Left ventricle myocardium inferior (tissue), 1 donor: ENCODE data around the gene HVCN1. TPM values are rescaled to one million over a fixed set of nuclear protein-coding genes. Genes with fewer than 3 reads are reported as not detected.

ENCODE experiments used
- DNase-seq: peaks from one replicate; pipeline ENCODE4 v3.0.0-alpha.2; 2020
- H3K27ac ChIP-seq: fragments of 200-600 bp; replicated peaks from 2 replicates; pipeline ENCODE4 v1.8.0; 2021
- H3K27me3 ChIP-seq: fragments of 200-600 bp; 2 replicates; pipeline ENCODE4 v1.8.0; 2021; ENCODE audit warnings: low read depth
- H3K36me3 ChIP-seq: fragments of 200-600 bp; 2 replicates; pipeline ENCODE4 v1.8.0; 2021
- H3K4me1 ChIP-seq: fragments of 200-600 bp; 2 replicates; pipeline ENCODE4 v1.8.0; 2021
- H3K4me3 ChIP-seq: fragments of 200-600 bp; 2 replicates; pipeline ENCODE4 v1.8.0; 2021; ENCODE audit warnings: mild to moderate bottlenecking, moderate library complexity
- H3K9me3 ChIP-seq: fragments of 200-600 bp; replicated peaks from 2 replicates; pipeline ENCODE4 v1.8.0; 2021
- intact Hi-C: fragments of 100-400 bp; cut with micrococcal nuclease; formaldehyde crosslinking; loops from one replicate; pipeline ENCODE4 v1.11.0; 2022
- total RNA-seq: library from RNA; stranded (reverse); fragmentation: NEBNext Ultra II Directional; extraction: Animal tissue kit (Norgen Biotek cat#: 25700); gene quantifications from one replicate; pipeline ENCODE4 v1.2.1, GENCODE V29; 2021
- TF ChIP-seq, protein P1 (sequence below): fragments of 200-600 bp; IDR thresholded peaks from 2 replicates; pipeline ENCODE4 v1.8.0; 2021; ENCODE audit warnings: antibody characterized with exemption, mild to moderate bottlenecking, borderline replicate concordance
- donor health status: DM: no; HTN: yes; CAD: no; lungs with severe emphysema.

HVCN1 gene
- total RNA-seq, 1 donor from 2014 or later, result 11.5 TPM

DNA sequence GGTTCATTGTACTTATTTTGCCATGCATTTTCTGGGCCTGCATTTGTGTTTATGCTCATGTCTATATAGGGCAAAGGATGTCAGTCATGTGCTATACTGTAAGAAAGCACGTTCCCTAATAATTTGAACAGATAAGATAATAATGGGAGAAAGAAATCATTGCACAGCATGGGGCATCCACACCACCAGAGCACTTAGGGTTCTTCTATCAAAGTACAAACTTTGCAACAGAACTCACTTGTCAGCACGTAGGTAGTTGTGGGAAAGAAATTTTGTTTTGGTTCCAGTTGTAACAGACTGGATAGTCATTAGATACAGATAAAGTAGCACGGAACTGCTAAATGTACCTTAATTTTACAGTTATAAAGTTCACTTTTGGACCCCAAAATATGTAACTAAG is 43.7 kb upstream of the HVCN1 start:
- H3K4me1 ChIP-seq, result peaks cover 73% of the 10 kb centered on the region
- H3K27ac ChIP-seq, result peak overlapping the region; percentile 56
- H3K36me3 ChIP-seq, result peaks cover 51% of the 10 kb centered on the region
- H3K9me3 ChIP-seq, result no peaks in the 10 kb centered on the region
- no peak overlapping the region for H3K4me3 ChIP-seq
- TF ChIP-seq, protein P1, sequence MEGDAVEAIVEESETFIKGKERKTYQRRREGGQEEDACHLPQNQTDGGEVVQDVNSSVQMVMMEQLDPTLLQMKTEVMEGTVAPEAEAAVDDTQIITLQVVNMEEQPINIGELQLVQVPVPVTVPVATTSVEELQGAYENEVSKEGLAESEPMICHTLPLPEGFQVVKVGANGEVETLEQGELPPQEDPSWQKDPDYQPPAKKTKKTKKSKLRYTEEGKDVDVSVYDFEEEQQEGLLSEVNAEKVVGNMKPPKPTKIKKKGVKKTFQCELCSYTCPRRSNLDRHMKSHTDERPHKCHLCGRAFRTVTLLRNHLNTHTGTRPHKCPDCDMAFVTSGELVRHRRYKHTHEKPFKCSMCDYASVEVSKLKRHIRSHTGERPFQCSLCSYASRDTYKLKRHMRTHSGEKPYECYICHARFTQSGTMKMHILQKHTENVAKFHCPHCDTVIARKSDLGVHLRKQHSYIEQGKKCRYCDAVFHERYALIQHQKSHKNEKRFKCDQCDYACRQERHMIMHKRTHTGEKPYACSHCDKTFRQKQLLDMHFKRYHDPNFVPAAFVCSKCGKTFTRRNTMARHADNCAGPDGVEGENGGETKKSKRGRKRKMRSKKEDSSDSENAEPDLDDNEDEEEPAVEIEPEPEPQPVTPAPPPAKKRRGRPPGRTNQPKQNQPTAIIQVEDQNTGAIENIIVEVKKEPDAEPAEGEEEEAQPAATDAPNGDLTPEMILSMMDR, result no peak
- intact Hi-C loops, result no loop called here
- no peak for DNase-seq
- no peaks in the 10 kb centered on the region for H3K27me3 ChIP-seq

DNA sequence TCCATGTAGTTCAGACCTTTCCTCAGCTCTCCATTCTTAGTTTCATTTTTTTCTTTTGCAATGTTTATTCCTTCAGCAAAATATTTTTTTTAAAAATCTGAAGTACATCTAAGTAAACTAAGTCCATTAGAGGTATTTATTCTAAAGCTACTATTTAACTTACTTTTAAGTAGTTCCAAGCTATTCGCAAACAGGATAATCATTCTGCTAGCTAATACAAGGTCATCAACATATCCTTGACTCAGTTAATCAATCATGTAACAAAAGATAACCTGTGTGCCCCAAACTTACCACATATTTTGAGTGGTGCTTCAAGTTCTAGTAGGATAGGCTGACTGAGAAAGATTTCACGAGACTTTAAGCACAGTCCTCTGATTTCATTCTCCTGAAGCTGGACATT is 42.6 kb upstream of the HVCN1 start:
- peaks cover 73% of the 10 kb centered on the region for H3K4me1 ChIP-seq
- peaks cover 61% of the 10 kb centered on the region for H3K36me3 ChIP-seq

DNA sequence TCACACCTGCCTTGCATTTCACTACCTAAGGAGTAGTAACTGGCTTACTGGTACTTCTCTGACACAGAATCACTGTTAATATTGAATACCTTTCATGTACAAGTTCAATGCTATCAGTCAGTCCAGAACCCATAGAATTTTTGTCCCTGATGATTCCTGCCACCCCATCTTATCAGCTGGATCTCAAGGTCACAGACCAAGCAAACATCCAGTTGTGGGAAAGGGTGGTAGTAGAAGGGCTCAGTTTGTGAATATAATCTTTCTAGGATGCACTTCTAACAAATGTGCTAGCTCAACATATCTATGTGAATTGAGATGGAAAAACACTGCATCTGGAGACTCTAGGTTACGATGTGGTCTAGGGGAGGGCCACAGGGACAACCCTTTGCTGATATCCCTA is 39.7 kb upstream of the HVCN1 start:
- Histone ChIP-seq H3K27me3 (no peaks in the 10 kb centered on the region), H3K9me3 (no peaks in the 10 kb centered on the region), H3K4me1 (peaks cover 57% of the 10 kb centered on the region), H3K4me3 (no peak overlapping the region), H3K36me3 (peaks cover 78% of the 10 kb centered on the region), H3K27ac (no peak overlapping the region)
- intact Hi-C loops, result no loop called here
- TF ChIP-seq, protein P1, result no peak
- DNase-seq, result no peak

More for the DNA sequence above, 42.6 kb upstream of the HVCN1 start:
- Histone ChIP-seq H3K27me3 (no peaks in the 10 kb centered on the region), H3K4me3 (no peak overlapping the region), H3K27ac (no peak overlapping the region), H3K9me3 (no peaks in the 10 kb centered on the region)
- DNase-seq, result no peak
- intact Hi-C loops, result no loop called here
- TF ChIP-seq, protein P1, result no peak

DNA sequence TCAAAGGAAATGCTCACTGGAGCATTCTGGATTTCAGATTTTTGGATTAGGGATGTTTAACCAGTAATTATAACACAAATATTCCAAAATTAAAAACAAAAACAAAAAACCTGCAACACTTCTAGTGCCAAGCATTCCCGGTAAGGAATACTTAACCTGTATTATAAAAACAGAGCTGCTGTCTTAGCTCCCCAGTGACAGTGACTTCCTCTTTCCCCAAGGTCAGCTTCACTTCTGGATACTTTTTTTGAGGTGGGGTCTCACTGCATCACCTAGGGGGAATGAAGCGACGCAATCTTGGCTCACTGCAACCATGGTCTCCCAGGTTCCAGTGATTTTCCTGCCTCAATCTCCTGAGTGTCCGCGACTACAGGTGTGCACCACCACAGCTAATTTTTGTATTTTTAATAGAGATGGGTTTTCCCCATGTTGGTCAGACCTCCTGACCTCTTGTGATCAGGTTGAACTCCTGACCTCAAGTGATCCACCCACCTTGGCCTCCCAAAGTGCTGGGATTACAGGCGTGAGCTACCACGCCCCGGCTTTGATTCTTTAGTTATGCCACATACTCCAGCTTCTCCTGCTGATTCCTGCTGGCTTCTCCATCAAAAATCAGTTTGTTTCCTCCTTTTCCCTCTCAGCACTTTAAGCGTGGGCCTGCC is 37.9 kb upstream of the HVCN1 start:
- peaks cover 39% of the 10 kb centered on the region for H3K4me1 ChIP-seq
- H3K27ac ChIP-seq, result no peak overlapping the region
- intact Hi-C loops, result no loop called here
- no peaks in the 10 kb centered on the region for H3K27me3 ChIP-seq
- no peak overlapping the region for H3K4me3 ChIP-seq
- H3K9me3 ChIP-seq, result no peaks in the 10 kb centered on the region
- DNase-seq, result no peak
- H3K36me3 ChIP-seq, result peaks cover 94% of the 10 kb centered on the region
- TF ChIP-seq, protein P1, result no peak

DNA sequence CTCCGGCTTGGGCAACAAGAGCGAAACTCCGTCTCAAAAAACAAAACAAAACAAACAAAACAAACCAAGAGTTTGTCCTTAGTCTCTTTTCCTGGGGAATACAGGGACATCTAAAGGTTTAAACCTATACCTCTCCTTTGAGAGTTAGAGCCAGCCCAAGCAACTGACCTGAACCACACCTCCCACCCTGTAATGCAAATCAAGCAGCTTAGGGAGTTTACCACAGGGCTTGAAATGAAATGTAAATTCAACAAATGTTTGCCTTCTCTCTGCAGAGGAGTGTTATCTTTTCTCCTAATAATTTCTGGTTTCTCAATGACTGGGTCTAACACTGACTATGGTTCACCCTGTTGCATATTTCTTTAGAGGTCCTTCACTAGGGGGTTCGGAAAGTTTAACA is 37.1 kb upstream of the HVCN1 start:
- Histone ChIP-seq H3K27me3 (no peaks in the 10 kb centered on the region), H3K9me3 (no peaks in the 10 kb centered on the region), H3K36me3 (peaks cover 97% of the 10 kb centered on the region), H3K27ac (no peak overlapping the region), H3K4me3 (no peak overlapping the region), H3K4me1 (peaks cover 31% of the 10 kb centered on the region)
- TF ChIP-seq, protein P1, result no peak
- intact Hi-C loops, result no loop called here
- DNase-seq, result no peak
